HL-60 (cell line): Measurements from ENCODE around the gene CLDN3.

Experiments used
- CTCF ChIP-seq: IDR thresholded peaks from one replicate; pipeline ENCODE4 v1.5.1; 2011; ENCODE audit warnings: low read length, control low read depth, inconsistent platforms; ENCODE audit not compliant: insufficient read depth
- GABPA ChIP-seq: IDR thresholded peaks from 2 replicates; pipeline ENCODE4 v1.6.1; 2012; ENCODE audit warnings: low read depth
- POLR2AphosphoS5 ChIP-seq: IDR thresholded peaks from 2 replicates; pipeline ENCODE4 v1.6.1; 2012; ENCODE audit warnings: low read depth
- REST ChIP-seq: IDR thresholded peaks from 2 replicates; pipeline ENCODE4 v1.6.1; 2012; ENCODE audit warnings: low read depth; ENCODE audit not compliant: insufficient replicate concordance
- SPI1 ChIP-seq: IDR thresholded peaks from 2 replicates; pipeline ENCODE4 v1.6.1; 2012; ENCODE audit warnings: low read depth, mild to moderate bottlenecking, borderline replicate concordance

DNA sequence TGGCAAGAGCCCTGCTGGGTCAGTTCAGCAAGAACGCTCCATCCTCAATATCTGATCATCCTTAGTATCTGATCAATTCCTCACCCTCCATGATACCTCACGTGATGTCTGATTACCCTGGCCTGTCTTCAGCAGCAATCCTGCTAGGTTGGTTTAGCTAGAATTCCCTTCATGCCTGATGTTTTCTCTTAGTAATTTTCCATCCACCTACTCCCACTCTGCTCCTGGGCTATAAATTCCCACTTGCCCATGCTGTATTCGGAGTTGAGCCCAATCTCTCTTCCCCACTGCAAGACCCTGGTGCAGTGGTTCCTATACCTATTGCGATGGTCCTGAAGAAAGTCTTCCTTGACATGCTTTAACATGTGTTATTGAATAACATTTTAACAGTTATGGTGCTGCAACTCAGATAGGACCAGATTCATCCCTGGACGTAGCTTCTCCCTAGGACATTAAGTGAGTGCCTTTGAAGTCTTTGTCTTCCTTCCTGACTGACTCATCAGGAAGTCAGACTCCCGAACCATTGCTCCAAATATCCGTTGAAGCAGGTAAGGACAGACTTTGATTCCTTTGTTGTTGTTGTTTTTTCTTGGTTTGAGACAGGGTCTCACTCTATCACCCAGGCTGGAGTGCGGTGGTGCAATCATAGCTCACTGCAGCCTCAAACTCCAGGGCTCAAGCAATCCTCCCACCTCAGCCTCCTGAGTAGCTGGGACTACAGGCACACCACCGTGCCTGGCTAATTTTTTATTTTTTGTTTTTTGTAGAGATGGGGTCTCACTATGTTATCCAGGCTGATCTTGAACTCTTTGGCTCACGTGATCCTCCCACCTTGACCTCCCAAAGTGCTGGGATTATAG lies 29.4 kb upstream of the CLDN3 start:
- no peak for TF ChIP-seq CTCF
- TF ChIP-seq GABPA: no peak
- TF ChIP-seq POLR2AphosphoS5: no peak
- no peak for TF ChIP-seq REST
- TF ChIP-seq SPI1: no peak
